DND-41 (cell line): ENCODE results near the gene LRP8.

Experiments
- EZH2 ChIP-seq: IDR thresholded peaks from 3 replicates; pipeline ENCODE4 v1.6.1; 2012; ENCODE audit warnings: borderline replicate concordance, low read depth, mild to moderate bottlenecking, moderate library complexity, low read length, inconsistent platforms; ENCODE audit not compliant: severe bottlenecking
- TF ChIP-seq, protein P1 (sequence below): IDR thresholded peaks from 2 replicates; pipeline ENCODE4 v1.5.1; 2012; ENCODE audit warnings: borderline replicate concordance, low read length, moderate library complexity, mild to moderate bottlenecking; ENCODE audit not compliant: poor library complexity, severe bottlenecking; ENCODE audit errors: extremely low read depth

DNA sequence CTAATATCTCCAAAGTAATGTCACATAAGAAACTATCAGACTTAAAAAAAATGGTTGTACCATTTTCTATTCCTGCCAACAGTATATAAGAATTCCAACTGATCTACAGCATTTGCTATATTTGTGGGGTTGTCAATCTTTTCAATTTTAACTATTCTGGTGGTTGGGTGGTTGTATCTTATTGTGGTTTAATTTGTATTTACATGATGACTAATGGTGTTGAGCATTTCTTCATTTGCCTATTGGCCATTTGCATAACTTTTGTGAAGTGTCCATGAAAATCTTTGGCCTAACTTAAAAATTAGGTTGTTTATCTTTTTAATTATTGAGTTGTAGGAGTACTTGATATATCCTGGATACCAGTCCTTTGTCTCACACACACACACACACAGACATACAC, 26.2 kb upstream of the LRP8 start:
- TF ChIP-seq, protein P1, sequence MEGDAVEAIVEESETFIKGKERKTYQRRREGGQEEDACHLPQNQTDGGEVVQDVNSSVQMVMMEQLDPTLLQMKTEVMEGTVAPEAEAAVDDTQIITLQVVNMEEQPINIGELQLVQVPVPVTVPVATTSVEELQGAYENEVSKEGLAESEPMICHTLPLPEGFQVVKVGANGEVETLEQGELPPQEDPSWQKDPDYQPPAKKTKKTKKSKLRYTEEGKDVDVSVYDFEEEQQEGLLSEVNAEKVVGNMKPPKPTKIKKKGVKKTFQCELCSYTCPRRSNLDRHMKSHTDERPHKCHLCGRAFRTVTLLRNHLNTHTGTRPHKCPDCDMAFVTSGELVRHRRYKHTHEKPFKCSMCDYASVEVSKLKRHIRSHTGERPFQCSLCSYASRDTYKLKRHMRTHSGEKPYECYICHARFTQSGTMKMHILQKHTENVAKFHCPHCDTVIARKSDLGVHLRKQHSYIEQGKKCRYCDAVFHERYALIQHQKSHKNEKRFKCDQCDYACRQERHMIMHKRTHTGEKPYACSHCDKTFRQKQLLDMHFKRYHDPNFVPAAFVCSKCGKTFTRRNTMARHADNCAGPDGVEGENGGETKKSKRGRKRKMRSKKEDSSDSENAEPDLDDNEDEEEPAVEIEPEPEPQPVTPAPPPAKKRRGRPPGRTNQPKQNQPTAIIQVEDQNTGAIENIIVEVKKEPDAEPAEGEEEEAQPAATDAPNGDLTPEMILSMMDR, result no peak
- no peak for TF ChIP-seq EZH2
